Activated T-helper 1 cell treated with Interleukin-2 at 50 U/mL for 16 hours (primary cell): Measurements from ENCODE around the gene SPDYC.

Source experiments
- DNase-seq: peaks from one replicate; pipeline ENCODE4 v3.0.0-alpha.2; 2020; ENCODE audit warnings: low read depth

SPDYC gene

GRCh38 chr11:65170058-65170534 is at the start of gene SPDYC:
Gene SPDYC (plus strand): TSS chr11:65170233. CDS start chr11:65171358, 1,125 bp downstream.
- no peak for DNase-seq

- no peak for DNase-seq
Measured at GRCh38 chr11:65120831-65121230, 49.2 kb upstream of the SPDYC start.

- DNase-seq, result no peak
Measured at GRCh38 chr11:65121447-65121864, 48.6 kb upstream of the SPDYC start.

GRCh38 chr11:65121865-65122696 is 48.0 kb upstream of the SPDYC start, which contains the start of the genes FAU and MRPL49:
Gene FAU (minus strand): TSS chr11:65122134. CDS start chr11:65121813, 321 bp downstream.
Gene MRPL49 (plus strand): TSS chr11:65122321. CDS start chr11:65122347, 26 bp downstream.
- DNase-seq, result peak; percentile 99

GRCh38 chr11:65124480-65125196 is 45.4 kb upstream of the SPDYC start:
- DNase-seq, result no peak

- no peak for DNase-seq
Measured at GRCh38 chr11:65125197-65126056, 44.6 kb upstream of the SPDYC start.

GRCh38 chr11:65126624-65127274 is 43.3 kb upstream of the SPDYC start:
- no peak for DNase-seq

- no peak for DNase-seq
Measured at GRCh38 chr11:65127473-65128181, 42.4 kb upstream of the SPDYC start.

- DNase-seq, result no peak
Measured at GRCh38 chr11:65128182-65129145, 41.6 kb upstream of the SPDYC start.

- no peak for DNase-seq
Measured at GRCh38 chr11:65129649-65130441, 40.2 kb upstream of the SPDYC start.

GRCh38 chr11:65130631-65131416 is 39.2 kb upstream of the SPDYC start:
- DNase-seq, result no peak

- DNase-seq, result no peak
Measured at GRCh38 chr11:65131417-65131776, 38.6 kb upstream of the SPDYC start.

GRCh38 chr11:65131895-65132237 is 38.2 kb upstream of the SPDYC start:
- no peak for DNase-seq

GRCh38 chr11:65132238-65132987 is 37.6 kb upstream of the SPDYC start:
- no peak for DNase-seq

- no peak for DNase-seq
Measured at GRCh38 chr11:65132988-65133700, 36.9 kb upstream of the SPDYC start.

GRCh38 chr11:65133724-65134123 is 36.3 kb upstream of the SPDYC start:
- DNase-seq, result no peak
